Testis (tissue), 2 donors: Measurements from ENCODE around the gene RBBP8NL.

Experiments
- POLR2A ChIP-seq: fragments of 450-650 bp; IDR thresholded peaks from one replicate; pipeline ENCODE4 v1.6.1; 2017; ENCODE audit warnings: antibody characterized with exemption, mild to moderate bottlenecking, moderate library complexity
- TF ChIP-seq, protein P1 (sequence below), 3 experiments: fragments of 450-650 bp in 2 of 3; fragments of 200-600 bp in 1 of 3; sonication (generic) in 1 of 3; IDR thresholded peaks; one replicate each; pipeline ENCODE4 v1.5.1; 2016 to 2019; ENCODE audit warnings: antibody characterized with exemption in 3 of 3, mild to moderate bottlenecking in 2 of 3, moderate library complexity in 1 of 3

DNA sequence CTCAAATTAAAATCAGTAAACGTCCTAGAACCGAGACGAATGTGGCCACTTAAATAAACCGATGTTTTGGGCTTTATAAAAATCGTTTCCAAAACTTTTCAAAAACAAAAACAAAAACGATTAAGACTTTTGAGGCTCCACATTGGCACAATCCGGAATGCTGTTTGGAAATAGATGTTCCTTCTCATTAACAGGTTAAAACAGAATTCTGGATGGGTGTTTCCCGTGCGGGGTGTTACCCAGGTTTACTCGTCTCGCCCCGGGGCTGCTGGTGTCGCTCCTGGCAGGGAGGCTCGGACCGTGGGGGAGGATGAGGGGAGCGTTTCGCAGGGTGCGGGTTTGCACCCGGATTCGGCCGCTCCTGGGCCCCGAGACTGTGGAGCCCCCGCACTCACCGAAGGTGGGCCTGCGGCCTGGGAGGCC is 47.3 kb upstream of the RBBP8NL start:
- TF ChIP-seq POLR2A: no peak
- TF ChIP-seq, protein P1, sequence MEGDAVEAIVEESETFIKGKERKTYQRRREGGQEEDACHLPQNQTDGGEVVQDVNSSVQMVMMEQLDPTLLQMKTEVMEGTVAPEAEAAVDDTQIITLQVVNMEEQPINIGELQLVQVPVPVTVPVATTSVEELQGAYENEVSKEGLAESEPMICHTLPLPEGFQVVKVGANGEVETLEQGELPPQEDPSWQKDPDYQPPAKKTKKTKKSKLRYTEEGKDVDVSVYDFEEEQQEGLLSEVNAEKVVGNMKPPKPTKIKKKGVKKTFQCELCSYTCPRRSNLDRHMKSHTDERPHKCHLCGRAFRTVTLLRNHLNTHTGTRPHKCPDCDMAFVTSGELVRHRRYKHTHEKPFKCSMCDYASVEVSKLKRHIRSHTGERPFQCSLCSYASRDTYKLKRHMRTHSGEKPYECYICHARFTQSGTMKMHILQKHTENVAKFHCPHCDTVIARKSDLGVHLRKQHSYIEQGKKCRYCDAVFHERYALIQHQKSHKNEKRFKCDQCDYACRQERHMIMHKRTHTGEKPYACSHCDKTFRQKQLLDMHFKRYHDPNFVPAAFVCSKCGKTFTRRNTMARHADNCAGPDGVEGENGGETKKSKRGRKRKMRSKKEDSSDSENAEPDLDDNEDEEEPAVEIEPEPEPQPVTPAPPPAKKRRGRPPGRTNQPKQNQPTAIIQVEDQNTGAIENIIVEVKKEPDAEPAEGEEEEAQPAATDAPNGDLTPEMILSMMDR (IDR thresholded peaks at IDR 0.05): no peak
